ENCODE measurements around the gene C10orf62.

C10orf62 gene

GRCh38 chr10:97577701-97578100 is 11.8 kb upstream of the C10orf62 start:
- TF ChIP-seq GATA2 (IDR thresholded peaks at IDR 0.05; ENCODE audit: low read depth, low read length) (no peak), GATA3 (IDR thresholded peaks at IDR 0.05; ENCODE audit: low read depth, low read length) (no peak)

GRCh38 chr10:97578171-97578844 is 11.2 kb upstream of the C10orf62 start:
- TF ChIP-seq GATA2 (IDR thresholded peaks at IDR 0.05; ENCODE audit: low read depth, low read length): no peak
- no peak for TF ChIP-seq GATA3 (IDR thresholded peaks at IDR 0.05; ENCODE audit: low read depth, low read length)

- TF ChIP-seq GATA3 (IDR thresholded peaks at IDR 0.05; ENCODE audit: low read depth, low read length) (no peak), GATA2 (IDR thresholded peaks at IDR 0.05; ENCODE audit: low read depth, low read length) (no peak)
Observed at GRCh38 chr10:97580421-97581367, 8.8 kb upstream of the C10orf62 start.

- no peak for TF ChIP-seq GATA2 (IDR thresholded peaks at IDR 0.05; ENCODE audit: low read depth, low read length)
- no peak for TF ChIP-seq GATA3 (IDR thresholded peaks at IDR 0.05; ENCODE audit: low read depth, low read length)
Observed at GRCh38 chr10:97582169-97582568, 7.4 kb upstream of the C10orf62 start.

- TF ChIP-seq GATA2 (IDR thresholded peaks at IDR 0.05; ENCODE audit: low read depth, low read length) (no peak), GATA3 (IDR thresholded peaks at IDR 0.05; ENCODE audit: low read depth, low read length) (no peak)
Observed at GRCh38 chr10:97583476-97583875, 6.0 kb upstream of the C10orf62 start.

- TF ChIP-seq GATA2 (IDR thresholded peaks at IDR 0.05; ENCODE audit: low read depth, low read length) (peak; percentile 54; the same call in 1 of the 2 replicates), GATA3 (IDR thresholded peaks at IDR 0.05; ENCODE audit: low read depth, low read length) (no peak)
Observed at GRCh38 chr10:97584060-97584797, 5.3 kb upstream of the C10orf62 start, which contains the start of gene HOGA1. Gene HOGA1, plus strand, starts transcription at chr10:97584389. Its CDS starts 315 bp downstream, at chr10:97584704.

- TF ChIP-seq GATA3 (IDR thresholded peaks at IDR 0.05; ENCODE audit: low read depth, low read length) (no peak), GATA2 (IDR thresholded peaks at IDR 0.05; ENCODE audit: low read depth, low read length) (no peak)
Observed at GRCh38 chr10:97584798-97585438, 4.6 kb upstream of the C10orf62 start.

GRCh38 chr10:97585439-97585811 is 4.1 kb upstream of the C10orf62 start:
- TF ChIP-seq GATA3 (IDR thresholded peaks at IDR 0.05; ENCODE audit: low read depth, low read length) (no peak), GATA2 (IDR thresholded peaks at IDR 0.05; ENCODE audit: low read depth, low read length) (no peak)

- no peak for TF ChIP-seq GATA3 (IDR thresholded peaks at IDR 0.05; ENCODE audit: low read depth, low read length)
- no peak for TF ChIP-seq GATA2 (IDR thresholded peaks at IDR 0.05; ENCODE audit: low read depth, low read length)
Observed at GRCh38 chr10:97587183-97587582, 2.3 kb upstream of the C10orf62 start.

GRCh38 chr10:97590082-97590747 is 694 bp downstream of the C10orf62 start:
- TF ChIP-seq GATA2 (IDR thresholded peaks at IDR 0.05; ENCODE audit: low read depth, low read length) (no peak), GATA3 (IDR thresholded peaks at IDR 0.05; ENCODE audit: low read depth, low read length) (no peak)

- TF ChIP-seq GATA3 (IDR thresholded peaks at IDR 0.05; ENCODE audit: low read depth, low read length) (no peak), GATA2 (IDR thresholded peaks at IDR 0.05; ENCODE audit: low read depth, low read length) (no peak)
Observed at GRCh38 chr10:97590748-97591495, 1.4 kb downstream of the C10orf62 start.

GRCh38 chr10:97593421-97593820 is 3.9 kb downstream of the C10orf62 start:
- no peak for TF ChIP-seq GATA3 (IDR thresholded peaks at IDR 0.05; ENCODE audit: low read depth, low read length)
- no peak for TF ChIP-seq GATA2 (IDR thresholded peaks at IDR 0.05; ENCODE audit: low read depth, low read length)

All from SH-SY5Y (cell line).